ENCODE data around the gene GRPEL1. TPM values are rescaled to one million over a fixed set of nuclear protein-coding genes. Genes with fewer than 3 reads are reported as not detected.

GRPEL1 gene
- total RNA-seq, 1 donor from 2014 or later, result 11.0 TPM

DNA sequence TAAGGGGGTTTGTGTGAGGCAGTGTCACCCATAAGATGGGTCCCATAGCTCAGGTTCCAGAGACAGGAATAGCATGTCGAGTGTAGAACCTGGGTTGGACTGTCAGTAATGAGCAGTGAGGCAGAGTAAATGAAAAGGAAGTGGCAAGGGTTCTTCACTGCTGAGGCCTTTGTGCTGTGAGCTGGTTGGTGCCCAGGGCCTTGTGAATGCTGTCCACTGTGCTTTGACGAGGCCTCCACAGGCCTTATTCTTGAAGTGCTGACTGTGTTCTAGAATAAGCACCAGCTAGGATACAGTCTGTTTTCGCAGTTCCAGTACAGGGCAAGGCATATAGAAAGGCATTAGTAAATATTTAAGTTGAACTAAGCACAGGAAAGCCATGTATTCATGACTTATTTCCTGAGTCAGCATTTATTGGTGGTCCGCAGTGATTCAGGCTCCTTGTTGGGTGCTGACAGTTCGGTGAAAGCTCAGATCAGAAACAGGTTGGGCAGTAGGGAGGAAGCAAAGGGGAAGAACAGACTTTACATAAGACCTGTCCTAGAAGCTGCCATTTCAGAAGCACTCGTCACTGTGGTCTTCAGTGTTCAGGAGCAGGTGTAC is 50.3 kb downstream of the GRPEL1 start:
- DNase-seq (ENCODE audit: extremely low spot score in 2 of 2), result no peak
- TF ChIP-seq POLR2AphosphoS5 (IDR thresholded peaks at IDR 0.05; ENCODE audit: insufficient read depth in 1 of 2, low read depth in 1 of 2) (no peak), POLR2A (IDR thresholded peaks at IDR 0.05) (no peak)
- TF ChIP-seq, protein P1, sequence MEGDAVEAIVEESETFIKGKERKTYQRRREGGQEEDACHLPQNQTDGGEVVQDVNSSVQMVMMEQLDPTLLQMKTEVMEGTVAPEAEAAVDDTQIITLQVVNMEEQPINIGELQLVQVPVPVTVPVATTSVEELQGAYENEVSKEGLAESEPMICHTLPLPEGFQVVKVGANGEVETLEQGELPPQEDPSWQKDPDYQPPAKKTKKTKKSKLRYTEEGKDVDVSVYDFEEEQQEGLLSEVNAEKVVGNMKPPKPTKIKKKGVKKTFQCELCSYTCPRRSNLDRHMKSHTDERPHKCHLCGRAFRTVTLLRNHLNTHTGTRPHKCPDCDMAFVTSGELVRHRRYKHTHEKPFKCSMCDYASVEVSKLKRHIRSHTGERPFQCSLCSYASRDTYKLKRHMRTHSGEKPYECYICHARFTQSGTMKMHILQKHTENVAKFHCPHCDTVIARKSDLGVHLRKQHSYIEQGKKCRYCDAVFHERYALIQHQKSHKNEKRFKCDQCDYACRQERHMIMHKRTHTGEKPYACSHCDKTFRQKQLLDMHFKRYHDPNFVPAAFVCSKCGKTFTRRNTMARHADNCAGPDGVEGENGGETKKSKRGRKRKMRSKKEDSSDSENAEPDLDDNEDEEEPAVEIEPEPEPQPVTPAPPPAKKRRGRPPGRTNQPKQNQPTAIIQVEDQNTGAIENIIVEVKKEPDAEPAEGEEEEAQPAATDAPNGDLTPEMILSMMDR (IDR thresholded peaks at IDR 0.05), result no peak
- no peaks in the 10 kb centered on the region for H3K4me1 ChIP-seq
- peaks cover 0 to 40% of the 10 kb centered on the region in 2 donors for H3K36me3 ChIP-seq
- no peak overlapping the region for H3K27ac ChIP-seq
- H3K27me3 ChIP-seq, result no peaks in the 10 kb centered on the region
- no peaks in the 10 kb centered on the region for H3K9me3 ChIP-seq
- H3K4me3 ChIP-seq, result no peak overlapping the region
- intact Hi-C loops (cut with DNase I), result no loop called here

DNA sequence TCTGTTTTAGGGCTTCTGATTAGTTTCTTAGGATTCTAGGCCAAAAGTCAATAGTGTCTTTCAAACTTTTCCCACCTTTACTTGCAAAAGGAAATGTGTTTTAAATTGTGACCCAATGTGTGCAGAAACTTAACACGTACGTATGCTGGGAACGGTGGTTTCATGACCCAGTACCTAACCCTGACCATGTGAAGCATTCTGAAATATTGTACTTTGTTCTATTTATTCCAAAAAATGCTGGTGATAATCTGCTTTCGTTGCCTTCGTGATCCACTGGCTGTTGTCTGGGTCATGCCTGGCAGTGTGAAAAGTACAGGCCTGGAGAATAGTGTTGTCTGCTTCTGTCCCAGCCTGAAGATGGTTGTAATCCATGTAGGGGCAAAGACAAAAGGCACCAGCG is 51.4 kb downstream of the GRPEL1 start:
- peaks cover 0 to 39% of the 10 kb centered on the region in 2 donors for H3K36me3 ChIP-seq
- intact Hi-C loops (cut with DNase I), result no loop called here

DNA sequence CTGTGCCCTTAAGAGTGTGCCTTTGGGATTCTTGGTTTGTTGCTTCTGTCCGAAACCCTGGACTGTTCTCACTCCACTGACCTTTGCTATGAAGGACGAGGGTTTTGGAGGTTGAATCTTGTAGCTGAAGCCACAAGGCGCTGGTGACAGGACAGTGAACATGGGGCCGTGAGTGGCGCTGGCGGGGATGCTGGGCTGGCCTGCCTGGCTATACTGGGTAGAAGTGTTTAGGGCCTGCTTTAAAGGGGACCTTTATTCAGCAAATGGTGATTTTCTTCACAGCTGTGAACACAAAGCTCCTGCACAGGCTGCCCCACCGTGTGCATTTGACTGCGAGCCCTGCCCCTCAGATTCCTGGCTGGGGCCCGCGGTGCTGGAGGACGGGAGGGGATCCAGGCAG is 51.8 kb downstream of the GRPEL1 start:
- no peaks in the 10 kb centered on the region for H3K4me1 ChIP-seq
- no peak overlapping the region for H3K27ac ChIP-seq
- no peaks in the 10 kb centered on the region for H3K9me3 ChIP-seq
- TF ChIP-seq POLR2AphosphoS5 (IDR thresholded peaks at IDR 0.05; ENCODE audit: insufficient read depth in 1 of 2, low read depth in 1 of 2) (no peak), POLR2A (IDR thresholded peaks at IDR 0.05) (no peak)
- TF ChIP-seq, protein P1 (IDR thresholded peaks at IDR 0.05), result no peak
- intact Hi-C loops (cut with DNase I), result no loop called here
- H3K36me3 ChIP-seq, result peaks cover 0 to 41% of the 10 kb centered on the region in 2 donors
- no peaks in the 10 kb centered on the region for H3K27me3 ChIP-seq
- H3K4me3 ChIP-seq, result no peak overlapping the region
- DNase-seq (ENCODE audit: extremely low spot score in 2 of 2), result no peak

More for the DNA sequence above, 51.4 kb downstream of the GRPEL1 start:
- no peaks in the 10 kb centered on the region for H3K4me1 ChIP-seq
- no peaks in the 10 kb centered on the region for H3K27me3 ChIP-seq
- no peaks in the 10 kb centered on the region for H3K9me3 ChIP-seq
- TF ChIP-seq, protein P1 (IDR thresholded peaks at IDR 0.05), result no peak
- TF ChIP-seq POLR2AphosphoS5 (IDR thresholded peaks at IDR 0.05; ENCODE audit: insufficient read depth in 1 of 2, low read depth in 1 of 2), result no peak
- no peak for TF ChIP-seq POLR2A (IDR thresholded peaks at IDR 0.05)
- no peak for DNase-seq (ENCODE audit: extremely low spot score in 2 of 2)
- H3K27ac ChIP-seq, result no peak overlapping the region
- no peak overlapping the region for H3K4me3 ChIP-seq

DNA sequence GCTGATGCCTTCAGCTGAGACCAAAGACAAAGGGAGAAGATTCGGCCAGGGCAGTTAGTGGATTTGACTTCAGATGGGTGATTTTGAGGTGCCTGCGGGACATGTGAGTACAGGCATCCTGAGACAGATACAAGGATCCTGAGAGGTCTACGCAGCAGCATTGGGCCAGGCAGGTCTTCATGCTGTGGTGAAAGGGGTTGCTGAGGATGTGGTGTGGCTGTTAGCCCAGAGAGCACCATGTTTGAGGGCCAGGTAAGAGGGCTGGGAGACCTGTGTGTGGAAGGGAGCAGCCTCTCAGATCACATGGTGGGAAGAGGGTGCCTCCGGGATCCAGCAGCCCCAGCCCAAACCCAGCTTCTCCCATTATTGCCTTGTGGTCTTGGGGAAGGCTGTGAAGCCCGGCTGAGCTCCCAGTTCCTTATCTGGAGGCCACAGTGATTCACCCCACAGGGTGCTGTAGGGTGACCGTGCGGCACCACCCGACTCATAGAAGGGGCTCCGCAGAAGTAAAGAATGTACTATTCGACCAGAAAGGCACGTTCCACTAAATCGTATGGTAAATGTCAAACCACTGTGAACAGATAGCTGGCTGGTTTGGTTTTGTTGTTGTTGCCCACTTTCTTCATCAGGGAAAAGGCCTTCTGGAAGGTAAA is 52.4 kb downstream of the GRPEL1 start:
- H3K36me3 ChIP-seq, result peaks cover 0 to 46% of the 10 kb centered on the region in 2 donors

More for the DNA sequence above, 52.4 kb downstream of the GRPEL1 start:
- intact Hi-C loops (cut with DNase I), result no loop called here
- Histone ChIP-seq H3K4me1 (no peaks in the 10 kb centered on the region), H3K9me3 (no peaks in the 10 kb centered on the region), H3K27ac (no peak overlapping the region), H3K4me3 (no peak overlapping the region), H3K27me3 (no peaks in the 10 kb centered on the region)
- no peak for TF ChIP-seq POLR2A (IDR thresholded peaks at IDR 0.05)
- TF ChIP-seq, protein P1 (IDR thresholded peaks at IDR 0.05), result no peak
- DNase-seq (ENCODE audit: extremely low spot score in 2 of 2), result no peak

All from vagina (tissue), 2 donors.